Gastroesophageal sphincter (tissue), 4 donors: ENCODE measurements around the gene RAB39B. TPM values are rescaled to one million over a fixed set of nuclear protein-coding genes. Genes with fewer than 3 reads are reported as not detected.

Experiments used
- ATAC-seq: fragments of 150-250 bp; one replicate; pipeline ENCODE4 v1.9.1; 2016; ENCODE audit warnings: mild to moderate bottlenecking, moderate library complexity
- H3K27ac ChIP-seq, 4 donors: fragments of 200-600 bp; sonication (generic) in 3 of 4; 1 replicate in 3 of 4; 2 replicates in 1 of 4; pipeline ENCODE4 v1.5.1; 2016 to 2019
- H3K27me3 ChIP-seq: fragments of 200-600 bp; sonication (generic); one replicate; pipeline ENCODE4 v1.5.1; 2019
- H3K36me3 ChIP-seq, 2 donors: fragments of 200-600 bp; sonication (generic); one replicate each; pipeline ENCODE4 v1.5.1; 2019; ENCODE audit warnings: control low read depth in 1 of 2
- H3K4me1 ChIP-seq, 3 donors: fragments of 200-600 bp; sonication (generic); 1 replicate in 2 of 3; 2 replicates in 1 of 3; pipeline ENCODE4 v1.5.1; 2016 to 2019; ENCODE audit warnings: control low read depth in 2 of 3
- H3K4me3 ChIP-seq, 2 donors: fragments of 200-600 bp; sonication (generic); one replicate each; pipeline ENCODE4 v1.5.1; 2019; ENCODE audit warnings: mild to moderate bottlenecking in 1 of 2, moderate library complexity in 1 of 2
- H3K9me3 ChIP-seq, 3 donors: fragments of 200-600 bp; sonication (generic); one replicate each; pipeline ENCODE4 v1.5.1; 2017 to 2019; ENCODE audit warnings: control low read depth in 2 of 3
- EP300 ChIP-seq: sonication (generic); formaldehyde crosslinking; IDR thresholded peaks from one replicate; pipeline ENCODE4 v1.6.1; 2017; ENCODE audit warnings: antibody characterized with exemption, mild to moderate bottlenecking
- POLR2A ChIP-seq, 2 donors: fragments of 450-650 bp; IDR thresholded peaks; one replicate each; pipeline ENCODE4 v1.6.1; 2017; ENCODE audit warnings: antibody characterized with exemption in 2 of 2, mild to moderate bottlenecking in 2 of 2, moderate library complexity in 1 of 2
- POLR2AphosphoS5 ChIP-seq: sonication (generic); formaldehyde crosslinking; IDR thresholded peaks from one replicate; pipeline ENCODE4 v1.6.1; 2017; ENCODE audit warnings: antibody characterized with exemption
- WGBS, 2 donors: methylation state at CpG; one replicate each; pipeline ENCODE4 v1.1.5; 2018; ENCODE audit warnings: low coverage in 1 of 2; 5-methylcytosine and 5-hydroxymethylcytosine counted together
- small RNA-seq, 4 donors: library from RNA; depleted of rRNA; stranded (forward); fragments of <200 nt; gene quantifications; one replicate each; pipeline ENCODE3, GENCODE V24; 2016
- total RNA-seq, 4 donors: library from RNA; depleted of rRNA; stranded (reverse); fragments of >200 nt; gene quantifications; one replicate each; pipeline ENCODE4 v1.1.0, GENCODE V29; 2016
- TF ChIP-seq, protein P1 (sequence below), 4 experiments: fragments of 200-600 bp in 2 of 4; fragments of 450-650 bp in 2 of 4; sonication (generic) in 1 of 4; IDR thresholded peaks; one replicate each; pipeline ENCODE4 v1.5.1; 2017 to 2019; ENCODE audit warnings: antibody characterized with exemption in 4 of 4, mild to moderate bottlenecking in 2 of 4, moderate library complexity in 2 of 4

RAB39B gene
- total RNA-seq, 4 donors from 2014 or later, result 0.40 to 0.54 TPM; not detected in 2

DNA sequence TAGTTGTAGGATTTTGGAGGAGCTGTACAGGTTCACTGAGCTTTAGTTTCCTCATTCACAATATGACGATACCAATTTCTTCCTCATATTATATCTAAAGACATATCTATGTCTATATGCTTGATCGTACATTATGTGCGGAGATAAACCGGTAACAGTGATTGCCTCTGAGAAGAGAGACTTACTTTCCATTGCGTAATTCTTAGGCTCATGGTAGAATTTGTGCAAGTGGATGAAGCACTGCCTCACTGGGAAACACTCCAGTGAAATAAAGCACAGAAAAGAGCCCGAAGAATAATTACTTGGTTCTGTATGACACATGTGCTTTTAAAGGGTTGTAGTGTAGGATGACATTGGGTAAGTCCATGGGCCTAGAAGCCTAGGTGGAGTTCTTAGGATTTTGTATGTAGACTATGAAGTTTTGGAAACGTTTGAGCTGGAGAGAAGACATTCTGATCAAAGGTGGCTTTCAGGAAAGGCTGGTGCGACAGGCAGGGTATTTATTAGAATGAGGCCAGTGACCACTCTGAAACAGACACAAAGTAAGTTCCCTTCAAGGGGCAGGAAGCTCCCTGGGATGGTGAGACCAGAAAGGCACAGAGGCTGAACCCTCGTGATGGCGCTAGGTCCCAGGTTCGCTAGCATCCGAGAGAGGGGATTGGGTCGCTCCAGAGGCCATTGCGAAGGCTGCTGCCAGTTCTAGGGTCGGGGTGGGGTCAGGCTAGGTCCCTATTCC, 48.7 kb downstream of the RAB39B start:
- peaks cover 0 to 3% of the 10 kb centered on the region in 2 donors for H3K36me3 ChIP-seq
- H3K27me3 ChIP-seq, result no peaks in the 10 kb centered on the region
- peak overlapping the region; percentile 79 to 92 for H3K4me3 ChIP-seq
- TF ChIP-seq POLR2A (IDR thresholded peaks at IDR 0.05) (no peak), EP300 (no peak), POLR2AphosphoS5 (no peak)
- TF ChIP-seq, protein P1, sequence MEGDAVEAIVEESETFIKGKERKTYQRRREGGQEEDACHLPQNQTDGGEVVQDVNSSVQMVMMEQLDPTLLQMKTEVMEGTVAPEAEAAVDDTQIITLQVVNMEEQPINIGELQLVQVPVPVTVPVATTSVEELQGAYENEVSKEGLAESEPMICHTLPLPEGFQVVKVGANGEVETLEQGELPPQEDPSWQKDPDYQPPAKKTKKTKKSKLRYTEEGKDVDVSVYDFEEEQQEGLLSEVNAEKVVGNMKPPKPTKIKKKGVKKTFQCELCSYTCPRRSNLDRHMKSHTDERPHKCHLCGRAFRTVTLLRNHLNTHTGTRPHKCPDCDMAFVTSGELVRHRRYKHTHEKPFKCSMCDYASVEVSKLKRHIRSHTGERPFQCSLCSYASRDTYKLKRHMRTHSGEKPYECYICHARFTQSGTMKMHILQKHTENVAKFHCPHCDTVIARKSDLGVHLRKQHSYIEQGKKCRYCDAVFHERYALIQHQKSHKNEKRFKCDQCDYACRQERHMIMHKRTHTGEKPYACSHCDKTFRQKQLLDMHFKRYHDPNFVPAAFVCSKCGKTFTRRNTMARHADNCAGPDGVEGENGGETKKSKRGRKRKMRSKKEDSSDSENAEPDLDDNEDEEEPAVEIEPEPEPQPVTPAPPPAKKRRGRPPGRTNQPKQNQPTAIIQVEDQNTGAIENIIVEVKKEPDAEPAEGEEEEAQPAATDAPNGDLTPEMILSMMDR (IDR thresholded peaks at IDR 0.05), result no peak
- H3K27ac ChIP-seq, result peak overlapping the region; percentile 87 to 92 (median 90)
- 0 to 48% methylated on average over 1 to 14 of the region's 15 CpGs for WGBS, 2 donors
- peak; percentile 18 for ATAC-seq
- peaks cover 0 to 25% (median 3%) of the 10 kb centered on the region in 3 donors for H3K4me1 ChIP-seq
- no peaks in the 10 kb centered on the region for H3K9me3 ChIP-seq

DNA sequence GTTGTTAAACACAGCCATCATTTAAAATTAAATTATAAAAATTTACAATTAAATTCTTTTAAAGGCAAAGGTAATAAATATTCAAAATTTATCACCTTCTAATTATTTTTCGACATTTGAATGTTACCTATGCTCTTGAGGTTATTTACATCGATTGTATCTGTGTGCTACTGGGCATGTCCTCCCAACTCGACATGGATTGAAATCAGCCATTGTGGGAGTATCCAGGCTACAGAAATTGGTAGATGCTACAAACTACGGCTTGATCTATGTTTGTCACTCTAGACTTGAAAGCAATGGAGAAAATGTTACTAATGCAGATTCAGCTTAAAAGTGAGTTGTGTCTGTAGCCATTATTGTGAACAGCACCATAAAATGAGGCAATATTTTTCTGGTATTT, 50.6 kb downstream of the RAB39B start:
- Histone ChIP-seq H3K4me3 (no peak overlapping the region), H3K9me3 (no peaks in the 10 kb centered on the region), H3K4me1 (peaks cover 0 to 22% (median 3%) of the 10 kb centered on the region in 3 donors), H3K36me3 (no peaks in the 10 kb centered on the region), H3K27ac (no peak overlapping the region), H3K27me3 (no peaks in the 10 kb centered on the region)
- TF ChIP-seq EP300 (no peak), POLR2AphosphoS5 (no peak), POLR2A (IDR thresholded peaks at IDR 0.05) (no peak)
- TF ChIP-seq, protein P1 (IDR thresholded peaks at IDR 0.05), result no peak
- no peak for ATAC-seq
- 81 to 95% methylated on average over 4 of the region's 4 CpGs for WGBS, 2 donors

DNA sequence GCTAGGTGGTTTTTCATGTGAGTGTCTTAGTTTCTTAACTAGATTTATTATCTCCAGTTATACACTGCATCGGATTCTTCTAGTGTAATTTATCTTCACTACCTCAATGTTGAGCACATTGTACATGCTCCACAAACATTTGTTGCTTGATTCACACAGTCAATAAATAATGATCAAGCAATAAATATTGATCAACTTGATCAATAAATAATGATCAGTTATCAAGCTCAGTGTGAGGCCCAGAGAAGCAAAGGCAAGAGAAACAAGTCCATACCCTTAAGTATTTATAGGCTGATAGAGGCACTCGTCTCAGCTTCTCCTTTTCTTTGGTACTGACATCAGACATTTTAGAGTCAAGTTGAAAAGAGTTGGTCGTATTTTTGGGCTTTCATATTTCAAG, 53.1 kb downstream of the RAB39B start:
- Histone ChIP-seq H3K27ac (no peak overlapping the region), H3K36me3 (no peaks in the 10 kb centered on the region), H3K27me3 (no peaks in the 10 kb centered on the region), H3K4me1 (peaks cover 0 to 4% (median 0%) of the 10 kb centered on the region in 3 donors), H3K9me3 (no peaks in the 10 kb centered on the region), H3K4me3 (no peak overlapping the region)
- TF ChIP-seq, protein P1 (IDR thresholded peaks at IDR 0.05), result no peak
- no peak for TF ChIP-seq EP300
- no peak for TF ChIP-seq POLR2A (IDR thresholded peaks at IDR 0.05)
- TF ChIP-seq POLR2AphosphoS5, result no peak
- WGBS, 2 donors, result 57 to 74% methylated on average over 1 to 3 of the region's 3 CpGs
- ATAC-seq, result no peak

Small RNA genes within 50 kb of the gene (small RNA-seq; reads per million reads assigned to genes)
- 0 reads per million in 4 donors for gene AC234781.4

Other genes starting within 250 kb of the RAB39B start
- gene F8, start 241.8 kb downstream of the RAB39B start, total RNA-seq, result 10 to 100 TPM; 12.5 to 26.5 (median 19.1) TPM
- gene FUNDC2, start 237.6 kb downstream of the RAB39B start, total RNA-seq, result 10 to 100 TPM; 67.8 to 96.3 (median 87.7) TPM
- 10 to 100 TPM; 21.0 to 33.0 (median 23.6) TPM for gene CMC4, start 193.4 kb downstream of the RAB39B start, total RNA-seq
- 1 to 10 TPM; 1.4 to 4.0 (median 1.9) TPM for gene MTCP1, start 193.4 kb downstream of the RAB39B start, total RNA-seq
- 10 to 100 TPM; 12.3 to 18.6 (median 15.0) TPM for gene BRCC3, start 193.0 kb downstream of the RAB39B start, total RNA-seq
- 10 to 100 TPM; 31.8 to 57.2 (median 42.3) TPM for gene VBP1, start 48.0 kb downstream of the RAB39B start, total RNA-seq
- 10 to 100 TPM; 12.7 to 20.7 (median 13.9) TPM for gene CLIC2, start 70.1 kb upstream of the RAB39B start, total RNA-seq
- not detected for gene F8A2, start 117.6 kb upstream of the RAB39B start, total RNA-seq
- gene F8A3, start 194.1 kb upstream of the RAB39B start, total RNA-seq, result 10 to 100 TPM; 12.1 to 13.3 (median 12.6) TPM